ENCODE results near the gene CDH13.

DNA sequence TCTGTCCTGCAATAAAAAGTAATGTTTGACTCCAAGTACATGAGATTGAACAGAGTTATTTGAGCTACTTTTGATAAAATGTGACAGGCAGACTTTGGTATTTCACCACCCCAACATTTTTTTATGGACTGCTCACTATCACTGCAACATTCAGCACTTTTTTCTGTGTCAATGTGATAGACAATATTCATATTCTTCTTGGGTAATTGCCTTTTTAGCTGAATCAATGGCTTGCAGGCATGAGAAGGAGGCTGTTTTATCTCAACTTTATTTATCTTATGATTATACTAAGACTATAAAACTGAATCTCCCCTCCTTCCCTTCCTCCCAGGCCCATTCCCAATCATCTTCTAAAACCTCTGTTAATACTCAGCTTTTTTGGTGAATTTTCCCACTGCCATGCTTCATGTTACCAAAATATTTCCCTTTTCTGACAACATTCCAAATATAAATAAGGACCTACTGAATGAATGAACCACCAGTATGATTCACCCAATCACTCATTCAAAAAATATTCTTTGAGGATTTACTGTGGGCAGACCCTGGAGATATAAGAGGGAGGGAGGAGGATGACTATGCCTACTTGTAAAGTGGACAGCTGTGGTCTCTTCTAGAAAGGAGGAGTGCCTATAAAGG lies 67.6 kb downstream of the CDH13 start:
- no peak for TF ChIP-seq GATA2 (IDR thresholded peaks at IDR 0.05; ENCODE audit: low read depth, low read length)
- TF ChIP-seq GATA3 (IDR thresholded peaks at IDR 0.05; ENCODE audit: low read depth, low read length) = no peak

Data from SH-SY5Y (cell line).